Retina (tissue), 1 donor: Measurements from ENCODE around the gene HAPSTR1.

Source experiments
- DNase-seq: peaks from one replicate; pipeline ENCODE4 v3.0.0-alpha.2; 2016

Gene HAPSTR1

DNA sequence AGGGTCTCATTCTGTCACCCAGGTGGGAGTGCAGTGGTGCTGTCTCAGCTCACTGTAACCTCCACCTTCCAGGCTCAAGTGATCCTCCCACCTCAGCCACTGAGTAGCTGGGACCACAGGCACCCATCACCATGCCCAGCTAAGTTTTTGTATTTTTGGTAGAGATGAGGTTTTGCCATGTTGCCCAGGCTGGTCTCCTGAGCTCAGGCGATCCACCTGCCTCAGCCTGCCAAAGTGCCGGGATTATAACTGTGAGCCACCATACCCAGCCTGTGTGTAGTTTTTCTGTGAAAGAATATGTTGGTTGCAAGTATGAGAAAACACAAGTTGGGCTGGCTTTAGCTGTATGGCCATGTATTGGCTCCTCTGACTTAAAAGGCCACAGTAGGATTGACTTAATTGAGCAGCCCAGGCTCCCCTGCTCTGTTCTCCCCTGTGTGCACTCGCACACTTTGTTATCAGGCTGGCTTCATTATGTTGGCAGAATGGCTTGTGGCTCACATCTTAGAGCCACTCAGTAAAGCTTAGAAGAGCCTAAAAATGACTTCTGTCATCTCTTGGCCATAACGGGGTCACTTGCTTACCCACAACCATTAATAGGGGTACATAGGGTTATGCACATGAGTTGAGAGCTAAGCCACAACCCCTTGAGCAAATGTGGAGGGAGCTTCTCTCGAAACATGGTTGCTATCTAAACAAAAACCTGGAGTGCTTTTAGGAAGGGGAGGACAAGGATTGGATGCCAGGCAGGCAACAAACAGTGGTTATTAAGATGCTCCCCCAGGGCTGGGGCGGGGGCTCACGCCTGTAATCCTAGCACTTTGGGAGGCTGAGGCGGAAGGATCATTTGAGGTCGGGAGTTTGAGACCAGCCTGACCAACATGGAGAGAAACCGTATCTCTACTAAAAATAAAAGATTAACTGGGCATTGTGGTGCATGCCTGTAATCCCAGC lies 6.1 kb downstream of the HAPSTR1 start:
- DNase-seq = no peak

DNA sequence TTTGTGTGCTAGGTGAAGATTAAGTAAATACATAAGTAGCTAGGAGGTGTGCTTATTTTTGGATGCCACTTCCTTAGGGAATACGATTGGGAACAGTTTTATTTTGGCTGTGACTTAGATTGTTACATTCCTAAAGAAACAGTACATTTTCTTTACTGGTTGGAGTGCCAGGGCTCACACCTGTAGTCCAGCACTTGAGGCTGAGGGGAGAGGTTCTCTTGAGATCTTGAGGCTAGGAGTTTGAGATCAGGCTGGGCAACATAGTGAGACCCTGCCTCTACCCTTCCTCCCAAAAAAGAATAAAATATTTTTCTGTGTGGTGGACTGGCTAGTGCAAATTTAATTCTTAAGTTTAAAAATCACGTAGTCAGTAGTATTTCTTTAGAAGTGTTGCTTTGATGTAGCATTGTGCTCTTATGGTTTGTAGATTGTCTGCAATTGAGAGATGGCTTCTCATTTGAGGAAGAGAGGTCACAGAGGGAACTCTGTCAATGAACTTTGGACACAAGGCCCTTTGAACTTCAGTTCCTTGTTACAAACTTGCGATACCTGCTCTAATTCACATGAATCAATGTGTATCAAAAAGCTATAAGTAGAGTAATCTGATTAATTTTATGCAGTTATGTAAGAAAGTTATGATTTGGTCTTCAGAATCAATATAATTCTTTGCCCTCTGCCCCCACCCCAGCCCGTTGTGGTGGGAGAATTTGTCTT lies 7.1 kb downstream of the HAPSTR1 start:
- DNase-seq = no peak

DNA sequence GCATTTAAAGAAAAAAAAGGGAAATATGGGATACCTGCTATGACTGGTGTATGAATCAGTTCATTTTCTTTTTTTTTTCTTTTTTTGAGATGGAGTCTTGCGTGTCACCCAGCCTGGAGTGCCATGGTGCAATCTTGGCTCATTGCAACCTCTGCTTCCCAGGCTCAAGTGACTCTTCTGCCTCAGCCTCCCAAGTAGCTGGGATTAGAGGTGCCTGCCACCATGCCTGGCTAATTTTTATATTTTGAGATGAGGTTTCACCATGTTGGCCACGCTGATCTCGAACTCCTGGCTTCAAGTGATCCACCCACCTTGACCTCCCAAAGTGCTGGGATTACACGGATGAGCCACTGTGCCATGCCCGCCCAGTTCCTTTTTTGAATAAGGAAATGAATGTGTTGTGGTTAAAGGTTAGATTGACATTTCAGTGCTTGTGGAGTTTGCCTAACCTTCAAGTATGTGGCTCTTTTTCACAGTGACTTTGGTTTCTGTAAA lies 7.7 kb downstream of the HAPSTR1 start:
- no peak for DNase-seq

GRCh38 chr16:9102379-9102778 lies 10.9 kb downstream of the HAPSTR1 start:
- no peak for DNase-seq

DNA sequence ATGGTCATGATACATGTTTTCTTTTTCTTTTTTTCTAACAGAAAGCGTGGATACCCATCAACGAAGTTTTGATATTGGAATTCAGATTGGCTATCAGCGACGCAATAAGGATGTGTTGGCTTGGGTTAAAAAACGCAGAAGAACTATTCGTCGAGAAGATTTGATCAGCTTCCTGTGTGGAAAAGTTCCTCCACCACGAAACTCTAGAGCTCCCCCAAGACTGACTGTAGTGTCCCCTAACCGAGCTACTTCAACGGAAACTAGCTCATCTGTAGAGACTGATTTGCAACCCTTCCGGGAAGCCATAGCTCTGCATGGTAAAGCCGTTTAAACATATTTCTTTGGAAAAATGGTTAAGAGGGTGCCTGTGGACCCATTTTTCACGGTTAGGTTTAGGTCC lies 11.5 kb downstream of the HAPSTR1 start:
- no peak for DNase-seq

GRCh38 chr16:9103546-9103945 lies 12.1 kb downstream of the HAPSTR1 start:
- DNase-seq = no peak

DNA sequence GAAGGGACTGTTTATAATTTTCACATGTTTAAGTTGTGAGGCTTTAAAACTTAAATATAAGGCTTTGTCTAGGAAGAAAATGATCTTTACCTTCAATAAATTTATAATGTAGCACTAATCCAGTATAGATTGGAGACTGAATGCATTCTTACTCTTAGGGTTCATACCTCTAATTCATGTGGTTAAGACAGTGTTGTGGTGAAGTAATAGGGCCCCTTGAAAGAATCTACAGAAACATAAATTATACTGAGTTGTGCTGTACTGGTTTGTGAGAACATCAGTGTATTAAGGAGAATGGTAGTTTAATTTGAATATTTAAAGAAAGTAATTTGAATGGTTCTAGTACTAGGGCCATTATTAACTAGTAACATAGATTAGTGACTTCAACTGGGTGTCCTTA lies 13.7 kb downstream of the HAPSTR1 start:
- DNase-seq = no peak

DNA sequence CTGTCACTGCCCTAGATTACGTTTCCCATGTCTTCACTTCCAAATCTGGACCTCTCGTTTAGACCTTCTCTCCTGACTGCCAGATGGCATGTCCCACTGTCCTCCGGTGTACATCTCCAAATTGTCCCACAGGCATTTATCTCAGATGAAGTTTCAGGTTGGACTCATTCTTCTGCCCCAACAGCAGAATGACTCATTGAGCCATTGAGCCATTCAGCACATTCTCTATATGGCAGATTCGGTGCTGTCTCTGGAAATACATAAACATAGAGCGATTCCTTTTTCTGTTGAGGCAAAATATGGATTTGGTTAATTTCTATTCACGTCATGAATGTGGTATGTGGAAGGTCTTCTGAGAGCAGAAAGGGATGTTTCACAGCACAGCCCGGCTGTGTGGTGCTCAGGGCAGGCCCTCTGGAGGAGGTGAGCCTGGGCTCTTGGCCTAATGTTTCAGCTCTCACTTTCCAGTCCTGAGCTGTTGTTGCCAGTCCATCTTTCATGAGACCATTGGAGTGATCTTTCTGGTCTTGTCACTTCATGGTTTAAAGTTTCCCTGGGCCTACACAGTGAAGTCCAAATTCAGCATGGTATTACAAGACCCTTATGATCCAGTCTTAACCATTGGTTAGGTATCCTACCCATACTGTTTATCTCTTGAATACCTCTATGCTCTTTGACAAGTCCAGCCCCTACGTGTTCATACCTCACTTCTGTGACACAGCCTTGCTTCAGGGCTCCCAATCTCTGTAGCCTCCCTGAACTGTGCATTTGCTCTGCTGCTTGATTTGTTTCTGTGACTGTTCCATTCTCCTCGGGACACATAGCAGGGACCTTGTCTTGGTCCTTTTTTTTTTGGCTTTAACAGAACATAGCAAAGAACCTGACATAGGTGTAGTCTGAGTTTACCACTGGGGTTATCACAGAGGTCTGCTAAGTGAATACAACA lies 15.9 kb downstream of the HAPSTR1 start:
- no peak for DNase-seq

DNA sequence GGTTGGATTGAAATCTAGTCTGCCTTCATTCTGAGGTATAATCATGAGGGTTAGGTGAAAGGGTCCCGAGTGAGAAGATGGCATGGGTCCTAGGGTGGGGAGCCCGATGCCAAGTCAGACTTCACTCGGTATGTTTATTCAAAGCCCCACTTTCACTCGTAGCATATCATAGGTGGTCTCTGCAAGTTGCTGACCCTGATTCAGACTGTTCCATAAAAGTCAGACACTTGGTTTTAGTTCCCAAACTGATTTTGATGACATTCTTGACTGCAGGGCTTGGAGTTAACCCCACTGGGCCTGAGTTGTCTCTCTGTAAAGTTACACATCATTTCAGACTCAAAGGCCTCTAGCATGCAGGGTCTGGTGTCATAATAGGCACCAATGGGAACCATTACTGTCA lies 17.8 kb downstream of the HAPSTR1 start:
- DNase-seq = no peak

GRCh38 chr16:9112166-9112843 lies 20.9 kb downstream of the HAPSTR1 start:
- DNase-seq = no peak

DNA sequence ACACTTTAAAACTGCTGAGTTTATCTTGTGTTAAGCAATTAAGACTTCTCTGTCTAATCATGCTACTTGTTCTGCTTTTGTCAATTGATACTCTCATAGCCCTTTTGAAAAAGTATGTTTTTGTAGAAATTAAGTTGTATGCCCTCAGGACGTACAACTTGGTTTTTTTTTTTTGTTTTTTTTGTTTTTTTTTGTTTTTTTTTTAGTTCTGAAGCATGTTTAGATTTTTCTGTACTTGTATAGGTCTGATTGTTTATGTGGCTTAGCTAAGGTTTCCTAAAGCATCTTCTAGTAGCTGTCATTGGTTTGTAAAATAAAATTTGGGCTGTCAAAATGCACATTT lies 21.4 kb downstream of the HAPSTR1 start:
- DNase-seq = no peak

- DNase-seq = no peak
Observed at GRCh38 chr16:9113707-9114106, 22.3 kb downstream of the HAPSTR1 start.

DNA sequence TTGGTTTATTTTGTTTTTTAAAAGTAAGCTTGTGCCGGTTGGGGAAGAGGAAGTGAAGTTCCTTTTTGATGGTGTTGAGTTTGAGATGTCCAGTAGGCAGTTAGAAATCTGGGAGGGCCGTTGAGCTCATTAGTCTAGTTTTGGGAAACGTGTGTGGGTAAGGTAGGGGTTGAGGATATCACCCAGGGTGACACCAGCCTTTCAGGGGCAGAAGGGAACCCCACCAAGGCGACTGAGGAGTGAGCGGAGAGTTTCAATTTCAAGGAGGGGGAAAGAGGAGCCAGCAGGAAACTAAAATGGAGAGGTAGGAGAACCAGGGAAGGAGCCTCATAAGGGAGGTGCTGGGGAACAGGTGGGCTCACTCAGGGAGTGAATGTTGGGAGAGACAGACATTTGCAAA lies 22.7 kb downstream of the HAPSTR1 start:
- DNase-seq = no peak

GRCh38 chr16:9114842-9115241 lies 23.4 kb downstream of the HAPSTR1 start:
- DNase-seq = no peak

DNA sequence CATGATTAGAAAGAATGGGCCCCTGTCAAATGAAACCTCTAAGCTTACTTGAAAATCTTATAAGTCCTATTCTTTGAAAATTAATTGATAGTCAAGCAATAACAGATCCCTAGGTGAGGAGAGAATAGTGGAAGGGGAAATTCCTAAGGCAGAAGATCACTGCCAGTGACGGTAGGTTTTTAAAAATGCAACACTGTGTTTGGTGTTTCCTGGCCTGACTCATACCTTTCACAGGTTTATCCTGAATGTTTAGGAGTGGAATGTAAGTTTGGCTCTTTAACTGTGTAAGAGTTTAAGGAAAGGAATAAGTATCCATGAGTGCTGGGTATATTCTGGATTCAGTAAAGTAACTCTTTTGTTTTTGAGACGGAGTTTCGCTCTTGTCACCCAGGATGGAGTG lies 23.8 kb downstream of the HAPSTR1 start:
- no peak for DNase-seq

GRCh38 chr16:9116141-9116540 lies 24.7 kb downstream of the HAPSTR1 start:
- no peak for DNase-seq

GRCh38 chr16:9118170-9118569 lies 26.7 kb downstream of the HAPSTR1 start:
- DNase-seq = no peak

DNA sequence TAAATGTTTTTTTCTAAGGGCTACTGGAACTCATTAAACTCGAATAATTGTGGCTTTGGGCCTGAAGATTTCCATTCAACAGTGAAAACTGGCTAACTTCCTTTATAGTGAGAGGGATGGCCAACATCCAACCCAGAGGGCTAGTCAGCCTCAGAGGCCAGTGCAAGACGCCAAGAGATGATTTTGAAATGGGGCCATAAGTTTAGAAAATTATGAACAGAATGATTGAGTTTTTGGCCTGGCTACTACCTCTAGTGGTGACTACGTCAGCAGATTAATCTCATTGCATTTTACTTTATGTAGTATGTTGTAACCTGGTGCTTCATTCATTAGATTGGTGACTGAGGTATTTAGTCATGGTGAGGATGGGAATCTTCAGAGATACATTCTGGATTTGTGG lies 28.4 kb downstream of the HAPSTR1 start:
- DNase-seq = no peak

GRCh38 chr16:9122342-9122741 lies 30.9 kb downstream of the HAPSTR1 start:
- no peak for DNase-seq

DNA sequence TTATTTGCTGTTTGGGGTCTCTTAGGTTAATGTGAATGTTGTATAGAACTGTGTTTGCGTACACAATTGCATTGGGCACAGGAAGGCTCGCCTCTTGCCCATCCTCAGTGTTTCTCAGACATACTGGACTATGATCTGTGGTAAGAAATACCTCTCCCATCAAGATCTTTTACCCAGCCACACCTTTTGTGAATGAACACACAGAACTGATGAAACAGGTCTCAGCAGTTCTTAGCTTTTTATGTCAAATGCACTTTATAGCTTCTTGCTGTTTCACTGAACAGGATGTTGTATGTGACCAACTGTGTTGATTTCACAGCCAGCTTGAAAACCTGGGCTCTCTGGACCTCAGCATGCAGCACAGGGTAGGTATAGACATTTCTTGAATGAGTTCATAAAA lies 31.5 kb downstream of the HAPSTR1 start:
- no peak for DNase-seq

- DNase-seq = no peak
Observed at GRCh38 chr16:9123401-9123800, 32.0 kb downstream of the HAPSTR1 start.

DNA sequence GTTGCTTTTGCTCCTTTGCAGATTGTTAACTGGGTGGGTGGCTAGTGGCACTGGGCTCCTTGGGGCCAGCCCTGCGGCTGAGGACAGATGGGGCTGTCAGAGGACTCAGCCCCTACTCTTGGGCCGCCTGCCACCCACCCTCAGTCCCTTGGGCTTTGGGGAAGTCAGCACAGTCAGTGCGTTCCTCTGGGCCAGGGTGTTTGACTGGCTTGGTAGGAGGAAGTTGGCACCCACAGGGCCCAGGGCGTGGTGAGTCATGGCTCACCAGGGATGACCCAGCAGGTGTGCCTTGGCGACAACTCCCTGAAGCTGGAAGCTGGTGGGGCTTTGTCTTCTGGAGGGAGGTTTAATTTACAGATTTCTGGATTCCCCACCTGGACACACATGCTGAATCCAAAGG lies 32.4 kb downstream of the HAPSTR1 start:
- no peak for DNase-seq
